ENCODE data around the gene LIPK. TPM values are rescaled to one million over a fixed set of nuclear protein-coding genes. Genes with fewer than 3 reads are reported as not detected.

Gene LIPK
- total and polyA plus RNA-seq, 2 of the 13 experiments (the other 11 are each of a cell fraction or from before 2014, with no cell fraction given) = not detected

DNA sequence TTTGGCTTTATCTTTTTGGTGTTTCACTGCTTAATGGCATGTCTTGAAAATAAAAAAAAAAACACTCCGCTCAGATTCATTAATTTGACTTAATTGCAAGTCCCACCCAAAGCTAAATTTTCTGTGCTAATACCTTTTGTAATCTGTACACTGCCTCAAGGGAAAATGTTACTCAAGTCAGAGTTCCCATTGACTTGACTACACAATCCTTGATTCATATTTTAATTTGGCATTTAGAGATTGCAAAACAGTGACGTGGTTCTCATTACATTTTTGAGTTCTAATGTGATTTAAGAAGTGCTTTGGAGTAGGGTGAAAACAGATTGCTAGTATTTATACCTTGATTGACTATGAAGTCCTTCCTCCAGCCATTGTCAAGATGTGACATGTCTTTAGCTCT is 75.2 kb downstream of the LIPK start:
- FAIRE-seq (no peak), ATAC-seq (no peak), DNase-seq (ENCODE audit: low spot score) (no peak)
- Histone ChIP-seq H3K9me3 (ENCODE audit: low read length) (no peaks in the 10 kb centered on the region), H3K36me3 (replicated peaks in 1 of 2; ENCODE audit: control insufficient read depth in 1 of 2, insufficient read depth in 2 of 2, low read length in 2 of 2) (no peaks in the 10 kb centered on the region), H2AFZ (ENCODE audit: low read length) (no peak overlapping the region), H3K4me3 (replicated peaks in 1 of 3; ENCODE audit: insufficient read depth in 1 of 3, low read depth in 2 of 3, low read length in 3 of 3) (no peak overlapping the region), H3K9ac (ENCODE audit: insufficient read depth, low read depth, low read length) (no peak overlapping the region), H4K20me1 (ENCODE audit: insufficient read depth, low read length) (no peaks in the 10 kb centered on the region), H3K27me3 (ENCODE audit: control insufficient read depth in 1 of 2, insufficient read depth in 2 of 2, low read length in 2 of 2) (no peaks in the 10 kb centered on the region), H3K4me2 (ENCODE audit: low read depth, low read length) (no peak overlapping the region), H3K4me1 (ENCODE audit: insufficient read depth, low read length) (no peaks in the 10 kb centered on the region), H3K27ac (ENCODE audit: extremely low read length, insufficient read depth, low read length) (no peak overlapping the region), H3K79me2 (ENCODE audit: insufficient read depth, low read length) (no peaks in the 10 kb centered on the region)
- 0% methylated on average over 2 of the region's 2 CpGs for WGBS (ENCODE audit: low lambda C conversion rate)
- intact Hi-C loops (cut with micrococcal nuclease; ENCODE audit: unreplicated experiment) = no loop called here
- ChIA-PET CTCF (ENCODE audit: low intra/inter-chr PET ratio, low total read pairs) (no interaction called here), POLR2A (no interaction called here)
- BruUV-seq (replicated peaks) = no TSS peak
- no peak for TF ChIP-seq ZBTB21 (CRISPR knock-in tag; IDR thresholded peaks at IDR 0.05)
- no peak for TF ChIP-seq ZNF253 (CRISPR knock-in tag; IDR thresholded peaks at IDR 0.05; ENCODE audit: borderline replicate concordance)
- TF ChIP-seq ETV6 (CRISPR knock-in tag; conservative IDR thresholded peaks at IDR 0.05) = no peak
- no peak for TF ChIP-seq NCOA5 (CRISPR knock-in tag; IDR thresholded peaks at IDR 0.05)
- no peak for TF ChIP-seq PRPF4 (IDR thresholded peaks at IDR 0.05; ENCODE audit: low read depth, low read length, poor library complexity, severe bottlenecking)
- in situ Hi-C loops (cut with HindIII; ENCODE audit: extremely low pct_ligation_motif_present, low pct_unique_long_range_greater_than_20kb) = no loop called here

DNA sequence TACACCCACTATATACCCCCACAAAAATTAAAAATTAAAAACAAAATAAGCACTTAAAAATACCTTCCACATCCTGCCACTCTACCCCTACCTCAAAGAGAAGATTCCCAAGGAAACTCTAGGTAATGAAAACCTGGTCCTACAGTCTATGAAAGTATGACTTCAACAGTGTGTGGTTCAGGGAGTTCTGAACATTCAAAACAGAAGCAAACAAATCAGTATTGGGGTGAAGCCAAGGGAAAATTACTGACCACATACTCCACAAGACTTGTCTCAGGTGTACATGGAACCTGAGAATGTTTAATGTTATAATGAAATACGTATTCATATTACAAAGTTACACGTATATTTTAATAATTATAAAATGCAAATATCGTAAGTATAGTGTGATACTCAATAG is 76.2 kb downstream of the LIPK start:
- no peak for DNase-seq (ENCODE audit: low spot score)
- H3K4me2 ChIP-seq (ENCODE audit: low read depth, low read length) = no peak overlapping the region
- BruUV-seq (replicated peaks) = no TSS peak
- no peak for ATAC-seq
- H3K9ac ChIP-seq (ENCODE audit: insufficient read depth, low read depth, low read length) = no peak overlapping the region
- no peaks in the 10 kb centered on the region for H4K20me1 ChIP-seq (ENCODE audit: insufficient read depth, low read length)
- no peak overlapping the region for H3K4me3 ChIP-seq (replicated peaks in 1 of 3; ENCODE audit: insufficient read depth in 1 of 3, low read depth in 2 of 3, low read length in 3 of 3)
- H3K9me3 ChIP-seq (ENCODE audit: low read length) = no peaks in the 10 kb centered on the region
- ChIA-PET POLR2A (no interaction called here), CTCF (ENCODE audit: low intra/inter-chr PET ratio, low total read pairs) (no interaction called here)
- H3K4me1 ChIP-seq (ENCODE audit: insufficient read depth, low read length) = no peaks in the 10 kb centered on the region
- no peaks in the 10 kb centered on the region for H3K36me3 ChIP-seq (replicated peaks in 1 of 2; ENCODE audit: control insufficient read depth in 1 of 2, insufficient read depth in 2 of 2, low read length in 2 of 2)
- intact Hi-C loops (cut with micrococcal nuclease; ENCODE audit: unreplicated experiment) (no loop called here), in situ Hi-C loops (cut with HindIII; ENCODE audit: extremely low pct_ligation_motif_present, low pct_unique_long_range_greater_than_20kb) (no loop called here)
- H3K27me3 ChIP-seq (ENCODE audit: control insufficient read depth in 1 of 2, insufficient read depth in 2 of 2, low read length in 2 of 2) = no peaks in the 10 kb centered on the region
- no peaks in the 10 kb centered on the region for H3K79me2 ChIP-seq (ENCODE audit: insufficient read depth, low read length)
- FAIRE-seq = no peak
- no peak overlapping the region for H3K27ac ChIP-seq (ENCODE audit: extremely low read length, insufficient read depth, low read length)
- H2AFZ ChIP-seq (ENCODE audit: low read length) = no peak overlapping the region
- whole genome bisulfite sequencing (ENCODE audit: low lambda C conversion rate) = under 1% methylated on average over 3 of the region's 3 CpGs
- no peak for TF ChIP-seq SALL2 (CRISPR knock-in tag; IDR thresholded peaks at IDR 0.05)
- TF ChIP-seq IKZF4 (CRISPR knock-in tag; IDR thresholded peaks at IDR 0.05; ENCODE audit: borderline replicate concordance, low read depth, not compliant biosample characterization) = no peak
- TF ChIP-seq ATM (IDR thresholded peaks at IDR 0.05; ENCODE audit: borderline replicate concordance) = no peak
- TF ChIP-seq HOXA9 (CRISPR knock-in tag; IDR thresholded peaks at IDR 0.05; ENCODE audit: borderline replicate concordance) = no peak
- TF ChIP-seq, protein P1, sequence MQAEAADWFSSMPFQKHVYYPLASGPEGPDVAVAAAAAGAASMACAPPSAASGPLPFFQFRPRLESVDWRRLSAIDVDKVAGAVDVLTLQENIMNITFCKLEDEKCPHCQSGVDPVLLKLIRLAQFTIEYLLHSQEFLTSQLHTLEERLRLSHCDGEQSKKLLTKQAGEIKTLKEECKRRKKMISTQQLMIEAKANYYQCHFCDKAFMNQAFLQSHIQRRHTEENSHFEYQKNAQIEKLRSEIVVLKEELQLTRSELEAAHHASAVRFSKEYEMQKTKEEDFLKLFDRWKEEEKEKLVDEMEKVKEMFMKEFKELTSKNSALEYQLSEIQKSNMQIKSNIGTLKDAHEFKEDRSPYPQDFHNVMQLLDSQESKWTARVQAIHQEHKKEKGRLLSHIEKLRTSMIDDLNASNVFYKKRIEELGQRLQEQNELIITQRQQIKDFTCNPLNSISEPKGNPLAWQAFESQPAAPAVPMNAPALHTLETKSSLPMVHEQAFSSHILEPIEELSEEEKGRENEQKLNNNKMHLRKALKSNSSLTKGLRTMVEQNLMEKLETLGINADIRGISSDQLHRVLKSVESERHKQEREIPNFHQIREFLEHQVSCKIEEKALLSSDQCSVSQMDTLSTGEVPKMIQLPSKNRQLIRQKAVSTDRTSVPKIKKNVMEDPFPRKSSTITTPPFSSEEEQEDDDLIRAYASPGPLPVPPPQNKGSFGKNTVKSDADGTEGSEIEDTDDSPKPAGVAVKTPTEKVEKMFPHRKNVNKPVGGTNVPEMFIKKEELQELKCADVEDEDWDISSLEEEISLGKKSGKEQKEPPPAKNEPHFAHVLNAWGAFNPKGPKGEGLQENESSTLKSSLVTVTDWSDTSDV (CRISPR knock-in tag; IDR thresholded peaks at IDR 0.05) = no peak
- TF ChIP-seq ZNF335 (CRISPR knock-in tag; IDR thresholded peaks at IDR 0.05) = no peak
- TF ChIP-seq ZSCAN20 (CRISPR knock-in tag; IDR thresholded peaks at IDR 0.05; ENCODE audit: borderline replicate concordance) = no peak
- no peak for TF ChIP-seq PRPF4 (IDR thresholded peaks at IDR 0.05; ENCODE audit: low read depth, low read length, poor library complexity, severe bottlenecking)
- no peak for TF ChIP-seq ZNF776 (CRISPR knock-in tag; IDR thresholded peaks at IDR 0.05)
- TF ChIP-seq ZNF138 (CRISPR knock-in tag; IDR thresholded peaks at IDR 0.05; ENCODE audit: low read depth) = no peak
- no peak for TF ChIP-seq SNAPC5 (CRISPR knock-in tag; IDR thresholded peaks at IDR 0.05; ENCODE audit: borderline replicate concordance)
- no peak for TF ChIP-seq FOXP1 (IDR thresholded peaks at IDR 0.05)
- TF ChIP-seq FOXP1 (CRISPR knock-in tag; IDR thresholded peaks at IDR 0.05) = no peak
- no peak for TF ChIP-seq SOX5 (CRISPR knock-in tag; IDR thresholded peaks at IDR 0.05; ENCODE audit: borderline replicate concordance)
- TF ChIP-seq ZNF24 (IDR thresholded peaks at IDR 0.05) = no peak
- no peak for TF ChIP-seq ZNF629 (CRISPR knock-in tag; conservative IDR thresholded peaks at IDR 0.05)

Data from HepG2 (cell line).